ENCODE results near the gene SKI. TPM values are rescaled to one million over a fixed set of nuclear protein-coding genes. Genes with fewer than 3 reads are reported as not detected.

The SKI gene
- total RNA-seq, 1 experiment from 2014 or later: 89.5 TPM

- H3K9me3 Mint-ChIP-seq: no peaks in the 10 kb centered on the region
Observed at GRCh38 chr1:2237773-2238172, 9.7 kb downstream of the SKI start.

More at GRCh38 chr1:2237773-2238172, 9.7 kb downstream of the SKI start:
- Histone ChIP-seq H3K27me3 (ENCODE audit: insufficient read depth, low read length) (no peaks in the 10 kb centered on the region), H3K79me1 (ENCODE audit: insufficient read depth, low read depth, low read length, poor library complexity, severe bottlenecking) (peaks cover 10% of the 10 kb centered on the region), H3K14ac (ENCODE audit: insufficient read depth, low read length) (no peak overlapping the region; the same call in 1 of the 2 replicates), H4K8ac (replicated peaks; ENCODE audit: insufficient read length, low read depth, low read length) (no peak overlapping the region), H3K18ac (ENCODE audit: insufficient read length, low read depth, low read length) (no peak overlapping the region), H2BK20ac (ENCODE audit: low read depth, low read length, poor library complexity, severe bottlenecking) (no peak overlapping the region), H3K23me2 (ENCODE audit: insufficient read length, low read depth, low read length, poor library complexity, severe bottlenecking) (no peaks in the 10 kb centered on the region), H3K56ac (ENCODE audit: insufficient read length, low read depth, low read length) (no peak overlapping the region), H3K4me2 (ENCODE audit: insufficient read depth, insufficient read length, low read length) (no peak overlapping the region), H4K20me1 (ENCODE audit: control insufficient read depth, insufficient read depth, insufficient read length) (no peaks in the 10 kb centered on the region), H2BK12ac (ENCODE audit: insufficient read length, low read depth, low read length) (no peak overlapping the region), H2AFZ (ENCODE audit: low read length) (no peak overlapping the region), H3K9me3 (ENCODE audit: control insufficient read depth, low read depth, low read length) (no peaks in the 10 kb centered on the region), H4K91ac (ENCODE audit: insufficient read length, low read depth, low read length) (no peak overlapping the region), H3K23ac (ENCODE audit: insufficient read length, low read depth, low read length) (no peak overlapping the region), H2AK5ac (ENCODE audit: insufficient read length, low read length) (no peak overlapping the region), H3K79me2 (ENCODE audit: insufficient read depth, low read length) (peaks cover 82% of the 10 kb centered on the region), H3K4ac (ENCODE audit: low read depth, low read length) (no peak overlapping the region), H3K27ac (ENCODE audit: insufficient read length, low read depth, low read length) (no peak overlapping the region), H2BK5ac (ENCODE audit: insufficient read length, low read length) (no peak overlapping the region), H3T11ph (ENCODE audit: low read length) (no peak overlapping the region), H3K9ac (ENCODE audit: extremely low read depth, insufficient read length, low read length) (no peak overlapping the region), H3K4me1 (ENCODE audit: insufficient read depth, low read length) (no peaks in the 10 kb centered on the region; the same call in 1 of the 2 replicates), H4K5ac (ENCODE audit: insufficient read length, low read depth, low read length) (no peak overlapping the region), H2BK120ac (ENCODE audit: low read depth, low read length, poor library complexity, severe bottlenecking) (no peak overlapping the region), H2BK15ac (ENCODE audit: low read depth, low read length) (no peak overlapping the region)
- TF ChIP-seq, protein P1, sequence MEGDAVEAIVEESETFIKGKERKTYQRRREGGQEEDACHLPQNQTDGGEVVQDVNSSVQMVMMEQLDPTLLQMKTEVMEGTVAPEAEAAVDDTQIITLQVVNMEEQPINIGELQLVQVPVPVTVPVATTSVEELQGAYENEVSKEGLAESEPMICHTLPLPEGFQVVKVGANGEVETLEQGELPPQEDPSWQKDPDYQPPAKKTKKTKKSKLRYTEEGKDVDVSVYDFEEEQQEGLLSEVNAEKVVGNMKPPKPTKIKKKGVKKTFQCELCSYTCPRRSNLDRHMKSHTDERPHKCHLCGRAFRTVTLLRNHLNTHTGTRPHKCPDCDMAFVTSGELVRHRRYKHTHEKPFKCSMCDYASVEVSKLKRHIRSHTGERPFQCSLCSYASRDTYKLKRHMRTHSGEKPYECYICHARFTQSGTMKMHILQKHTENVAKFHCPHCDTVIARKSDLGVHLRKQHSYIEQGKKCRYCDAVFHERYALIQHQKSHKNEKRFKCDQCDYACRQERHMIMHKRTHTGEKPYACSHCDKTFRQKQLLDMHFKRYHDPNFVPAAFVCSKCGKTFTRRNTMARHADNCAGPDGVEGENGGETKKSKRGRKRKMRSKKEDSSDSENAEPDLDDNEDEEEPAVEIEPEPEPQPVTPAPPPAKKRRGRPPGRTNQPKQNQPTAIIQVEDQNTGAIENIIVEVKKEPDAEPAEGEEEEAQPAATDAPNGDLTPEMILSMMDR (conservative IDR thresholded peaks at IDR 0.05): peak; percentile 50; the same call in 2 of the 3 replicates
- H3K4me1 Mint-ChIP-seq: peaks cover 42 to 56% of the 10 kb centered on the region in 2 experiments
- no peak overlapping the region for H3K4me3 Mint-ChIP-seq
- H3K27me3 Mint-ChIP-seq (ENCODE audit: low read depth): no peaks in the 10 kb centered on the region
- peak overlapping the region in 1 of 3 experiments; percentile 20; a peak in 1 of 7 replicates for H3K27ac Mint-ChIP-seq
- peaks cover 7 to 23% (median 16%) of the 10 kb centered on the region in 3 experiments for H3K36me3 Mint-ChIP-seq (ENCODE audit: insufficient read depth in 1 of 3, low read depth in 3 of 3)
- no CpG with 5 or more reads among the region's 19 CpGs for WGBS (ENCODE audit: extremely low coverage, insufficient read length, low lambda C conversion rate)
- DNase-seq: peak; percentile 57
